HG02973 (cell line): Measurements from ENCODE around the gene LARP1B.
"Not testable (repeated sequence)": the region's sequence is repeated elsewhere in the genome, so short reads cannot be mapped to it uniquely, and the experiment has no call there.

Experiments
- ATAC-seq: cut with Tn5 transposase; IDR thresholded peaks from one replicate; pipeline ENCODE4 v1.9.1; 2021; ENCODE audit warnings: moderate library complexity; ENCODE audit not compliant: unreplicated experiment

The LARP1B gene

GRCh38 chr4:128134925-128135324, 73.8 kb downstream of the LARP1B start:
- no peak for ATAC-seq

- ATAC-seq: no peak
Observed at GRCh38 chr4:128135391-128135790, 74.3 kb downstream of the LARP1B start.

GRCh38 chr4:128141866-128142265, 80.8 kb downstream of the LARP1B start:
- no peak for ATAC-seq

GRCh38 chr4:128145727-128146126, 84.6 kb downstream of the LARP1B start:
- no peak for ATAC-seq

- ATAC-seq: no peak
Observed at GRCh38 chr4:128153800-128154199, 92.7 kb downstream of the LARP1B start.

- no peak for ATAC-seq
Observed at GRCh38 chr4:128155231-128155855, 94.2 kb downstream of the LARP1B start.

GRCh38 chr4:128155874-128156456, 94.9 kb downstream of the LARP1B start:
- no peak for ATAC-seq

GRCh38 chr4:128156472-128156871, 95.4 kb downstream of the LARP1B start:
- ATAC-seq: not testable (repeated sequence)

GRCh38 chr4:128158894-128159293, 97.8 kb downstream of the LARP1B start:
- no peak for ATAC-seq

GRCh38 chr4:128159967-128160366, 98.9 kb downstream of the LARP1B start:
- ATAC-seq: no peak

- ATAC-seq: no peak
Observed at GRCh38 chr4:128161138-128161537, 100.0 kb downstream of the LARP1B start.

GRCh38 chr4:128162434-128162833, 101.3 kb downstream of the LARP1B start:
- no peak for ATAC-seq

GRCh38 chr4:128163177-128164117, 102.3 kb downstream of the LARP1B start:
- ATAC-seq: no peak

GRCh38 chr4:128166982-128167381, 105.9 kb downstream of the LARP1B start:
- no peak for ATAC-seq

- ATAC-seq: no peak
Observed at GRCh38 chr4:128168701-128169100, 107.6 kb downstream of the LARP1B start.

GRCh38 chr4:128169245-128169644, 108.1 kb downstream of the LARP1B start:
- ATAC-seq: no peak

GRCh38 chr4:128176643-128177042, 115.5 kb downstream of the LARP1B start:
- ATAC-seq: no peak

- peak; percentile 72 for ATAC-seq
Observed at GRCh38 chr4:128177498-128177897, 116.4 kb downstream of the LARP1B start.

- ATAC-seq: no peak
Observed at GRCh38 chr4:128186623-128187022, 125.5 kb downstream of the LARP1B start.

GRCh38 chr4:128191115-128191781, 130.1 kb downstream of the LARP1B start:
- ATAC-seq: peak; percentile 98
